GM18505 (cell line): ENCODE results near the gene GATAD2A.
A peak's percentile ranks its signal among the peaks of the same experiment; 100 is the strongest.

Experiments
- ATAC-seq: cut with Tn5 transposase; IDR thresholded peaks from one replicate; pipeline ENCODE4 v1.9.1; 2021; ENCODE audit not compliant: unreplicated experiment
- POLR2A ChIP-seq: IDR thresholded peaks from 4 replicates; pipeline ENCODE4 v1.6.1; 2011; ENCODE audit warnings: borderline replicate concordance; ENCODE audit not compliant: insufficient read depth, insufficient read length; ENCODE audit errors: extremely low read depth

GATAD2A gene

GRCh38 chr19:19507354-19507753, 101.9 kb downstream of the GATAD2A start:
- TF ChIP-seq POLR2A = no peak
- no peak for ATAC-seq

GRCh38 chr19:19508217-19508616, 102.7 kb downstream of the GATAD2A start:
- no peak for ATAC-seq
- peak; percentile 16 for TF ChIP-seq POLR2A

- no peak for TF ChIP-seq POLR2A
- no peak for ATAC-seq
Measured at GRCh38 chr19:19510432-19510831, 105.0 kb downstream of the GATAD2A start.

GRCh38 chr19:19513682-19514081, 108.2 kb downstream of the GATAD2A start:
- TF ChIP-seq POLR2A = no peak
- no peak for ATAC-seq

- no peak for ATAC-seq
- TF ChIP-seq POLR2A = no peak
Measured at GRCh38 chr19:19514215-19514657, 108.8 kb downstream of the GATAD2A start.

- no peak for ATAC-seq
- TF ChIP-seq POLR2A = no peak
Measured at GRCh38 chr19:19514881-19515641, 109.6 kb downstream of the GATAD2A start, which contains the start of gene TSSK6. Gene TSSK6 (minus strand): TSS chr19:19515548. CDS start chr19:19515427, 121 bp downstream.

- ATAC-seq = peak; percentile 93
- TF ChIP-seq POLR2A = peak; percentile 94
Measured at GRCh38 chr19:19515642-19516519, 110.4 kb downstream of the GATAD2A start, which contains the start of gene NDUFA13. Gene NDUFA13 (plus strand): TSS chr19:19516225. CDS start chr19:19516239, 14 bp downstream.

- no peak for ATAC-seq
- TF ChIP-seq POLR2A = no peak
Measured at GRCh38 chr19:19517235-19517619, 111.8 kb downstream of the GATAD2A start.

- no peak for ATAC-seq
- TF ChIP-seq POLR2A = no peak
Measured at GRCh38 chr19:19520989-19521388, 115.5 kb downstream of the GATAD2A start.

- no peak for TF ChIP-seq POLR2A
- no peak for ATAC-seq
Measured at GRCh38 chr19:19523177-19523576, 117.7 kb downstream of the GATAD2A start.

- TF ChIP-seq POLR2A = no peak
- ATAC-seq = no peak
Measured at GRCh38 chr19:19524053-19524452, 118.6 kb downstream of the GATAD2A start.

- no peak for TF ChIP-seq POLR2A
- no peak for ATAC-seq
Measured at GRCh38 chr19:19525611-19526380, 120.3 kb downstream of the GATAD2A start.
